ENCODE results near the gene DCUN1D1. TPM values are rescaled to one million over a fixed set of nuclear protein-coding genes. Genes with fewer than 3 reads are reported as not detected.

The DCUN1D1 gene
- total RNA-seq, 1 experiment from 2014 or later: 70.1 TPM

GRCh38 chr3:182981038-182981380 is 671 bp upstream of the DCUN1D1 start:
- Histone ChIP-seq H3K4me1 (ENCODE audit: low read length) (peaks cover 37% of the 10 kb centered on the region), H3K27me3 (ENCODE audit: low read length) (no peaks in the 10 kb centered on the region), H3K27ac (ENCODE audit: low read length) (no peak overlapping the region), H3K79me2 (ENCODE audit: low read length) (peaks cover 39% of the 10 kb centered on the region), H3K9ac (ENCODE audit: low read length) (peak overlapping the region; percentile 80), H3K9me3 (ENCODE audit: low read length) (no peaks in the 10 kb centered on the region), H2AFZ (ENCODE audit: low read length) (peak overlapping the region; percentile 72), H4K20me1 (ENCODE audit: insufficient read depth, low read depth, low read length) (peaks cover 12% of the 10 kb centered on the region; the same call in 1 of the 2 replicates), H3K9me2 (replicated peaks; ENCODE audit: insufficient read depth, low read length) (no peaks in the 10 kb centered on the region), H3K4me2 (ENCODE audit: low read depth, low read length, poor library complexity, severe bottlenecking) (peak overlapping the region; percentile 90), H3K36me3 (ENCODE audit: insufficient read depth, low read length) (no peaks in the 10 kb centered on the region), H3K4me3 (ENCODE audit: low read length) (peak overlapping the region; percentile 75)
- no peak for DNase-seq

GRCh38 chr3:182979674-182980191 is 605 bp downstream of the DCUN1D1 start:
- Histone ChIP-seq H3K36me3 (ENCODE audit: insufficient read depth, low read length) (no peaks in the 10 kb centered on the region), H3K79me2 (ENCODE audit: low read length) (peaks cover 52% of the 10 kb centered on the region)
- peak; percentile 88 for DNase-seq

GRCh38 chr3:182979103-182979673 is 1.1 kb downstream of the DCUN1D1 start:
- peaks cover 51% of the 10 kb centered on the region for H3K4me1 ChIP-seq (ENCODE audit: low read length)
- H3K27me3 ChIP-seq (ENCODE audit: low read length): no peaks in the 10 kb centered on the region
- no peaks in the 10 kb centered on the region for H3K36me3 ChIP-seq (ENCODE audit: insufficient read depth, low read length)
- peaks cover 57% of the 10 kb centered on the region for H3K79me2 ChIP-seq (ENCODE audit: low read length)
- no peak overlapping the region for H2AFZ ChIP-seq (ENCODE audit: low read length)
- peaks cover 12% of the 10 kb centered on the region; the same call in 1 of the 2 replicates for H4K20me1 ChIP-seq (ENCODE audit: insufficient read depth, low read depth, low read length)
- peak overlapping the region; percentile 75 for H3K27ac ChIP-seq (ENCODE audit: low read length)
- no peaks in the 10 kb centered on the region for H3K9me3 ChIP-seq (ENCODE audit: low read length)
- peak overlapping the region; percentile 84 for H3K4me3 ChIP-seq (ENCODE audit: low read length)
- DNase-seq: no peak
- no peaks in the 10 kb centered on the region for H3K9me2 ChIP-seq (replicated peaks; ENCODE audit: insufficient read depth, low read length)
- H3K9ac ChIP-seq (ENCODE audit: low read length): peak overlapping the region; percentile 94
- H3K4me2 ChIP-seq (ENCODE audit: low read depth, low read length, poor library complexity, severe bottlenecking): peak overlapping the region; percentile 81

More at GRCh38 chr3:182979674-182980191, 605 bp downstream of the DCUN1D1 start:
- Histone ChIP-seq H3K9me2 (replicated peaks; ENCODE audit: insufficient read depth, low read length) (no peaks in the 10 kb centered on the region), H3K9ac (ENCODE audit: low read length) (peak overlapping the region; percentile 94), H3K4me2 (ENCODE audit: low read depth, low read length, poor library complexity, severe bottlenecking) (peak overlapping the region; percentile 81), H3K4me1 (ENCODE audit: low read length) (peaks cover 48% of the 10 kb centered on the region), H3K4me3 (ENCODE audit: low read length) (peak overlapping the region; percentile 84), H4K20me1 (ENCODE audit: insufficient read depth, low read depth, low read length) (peaks cover 12% of the 10 kb centered on the region; the same call in 1 of the 2 replicates), H2AFZ (ENCODE audit: low read length) (no peak overlapping the region), H3K9me3 (ENCODE audit: low read length) (no peaks in the 10 kb centered on the region), H3K27ac (ENCODE audit: low read length) (peak overlapping the region; percentile 75), H3K27me3 (ENCODE audit: low read length) (no peaks in the 10 kb centered on the region)

- Histone ChIP-seq H3K9me3 (ENCODE audit: low read length) (no peaks in the 10 kb centered on the region), H3K4me2 (ENCODE audit: low read depth, low read length, poor library complexity, severe bottlenecking) (peak overlapping the region; percentile 81), H3K4me1 (ENCODE audit: low read length) (peaks cover 51% of the 10 kb centered on the region), H3K9me2 (replicated peaks; ENCODE audit: insufficient read depth, low read length) (no peaks in the 10 kb centered on the region), H3K36me3 (ENCODE audit: insufficient read depth, low read length) (no peaks in the 10 kb centered on the region), H3K79me2 (ENCODE audit: low read length) (peaks cover 65% of the 10 kb centered on the region), H3K9ac (ENCODE audit: low read length) (peak overlapping the region; percentile 94), H2AFZ (ENCODE audit: low read length) (no peak overlapping the region), H3K27me3 (ENCODE audit: low read length) (no peaks in the 10 kb centered on the region), H3K4me3 (ENCODE audit: low read length) (peak overlapping the region; percentile 84), H3K27ac (ENCODE audit: low read length) (peak overlapping the region; percentile 75), H4K20me1 (ENCODE audit: insufficient read depth, low read depth, low read length) (peaks cover 12% of the 10 kb centered on the region; the same call in 1 of the 2 replicates)
- DNase-seq: no peak
These were observed 2.0 kb downstream of the DCUN1D1 start for GRCh38 chr3:182978387-182978786.

GRCh38 chr3:182973047-182973446 is 7.3 kb downstream of the DCUN1D1 start:
- H3K27me3 ChIP-seq (ENCODE audit: low read length): no peaks in the 10 kb centered on the region
- H3K9me3 ChIP-seq (ENCODE audit: low read length): no peaks in the 10 kb centered on the region
- H3K36me3 ChIP-seq (ENCODE audit: insufficient read depth, low read length): no peaks in the 10 kb centered on the region
- no peaks in the 10 kb centered on the region for H4K20me1 ChIP-seq (ENCODE audit: insufficient read depth, low read depth, low read length)
- peaks cover 76% of the 10 kb centered on the region for H3K4me1 ChIP-seq (ENCODE audit: low read length)
- H2AFZ ChIP-seq (ENCODE audit: low read length): no peak overlapping the region
- H3K4me2 ChIP-seq (ENCODE audit: low read depth, low read length, poor library complexity, severe bottlenecking): no peak overlapping the region
- no peak for DNase-seq
- H3K27ac ChIP-seq (ENCODE audit: low read length): no peak overlapping the region
- H3K9me2 ChIP-seq (replicated peaks; ENCODE audit: insufficient read depth, low read length): no peaks in the 10 kb centered on the region
- peaks cover 100% of the 10 kb centered on the region for H3K79me2 ChIP-seq (ENCODE audit: low read length)
- no peak overlapping the region for H3K9ac ChIP-seq (ENCODE audit: low read length)
- no peak overlapping the region for H3K4me3 ChIP-seq (ENCODE audit: low read length)

GRCh38 chr3:182972387-182972786 is 8.0 kb downstream of the DCUN1D1 start:
- Histone ChIP-seq H3K4me3 (ENCODE audit: low read length) (no peak overlapping the region), H3K27ac (ENCODE audit: low read length) (no peak overlapping the region), H3K27me3 (ENCODE audit: low read length) (no peaks in the 10 kb centered on the region), H3K79me2 (ENCODE audit: low read length) (peaks cover 100% of the 10 kb centered on the region), H3K36me3 (ENCODE audit: insufficient read depth, low read length) (no peaks in the 10 kb centered on the region), H3K4me1 (ENCODE audit: low read length) (peaks cover 76% of the 10 kb centered on the region), H3K9ac (ENCODE audit: low read length) (no peak overlapping the region), H4K20me1 (ENCODE audit: insufficient read depth, low read depth, low read length) (no peaks in the 10 kb centered on the region), H2AFZ (ENCODE audit: low read length) (no peak overlapping the region), H3K9me2 (replicated peaks; ENCODE audit: insufficient read depth, low read length) (no peaks in the 10 kb centered on the region), H3K4me2 (ENCODE audit: low read depth, low read length, poor library complexity, severe bottlenecking) (peak overlapping the region; percentile 5), H3K9me3 (ENCODE audit: low read length) (no peaks in the 10 kb centered on the region)
- DNase-seq: no peak

- peak; percentile 63 for DNase-seq
- peaks cover 74% of the 10 kb centered on the region for H3K4me1 ChIP-seq (ENCODE audit: low read length)
- no peak overlapping the region for H2AFZ ChIP-seq (ENCODE audit: low read length)
- no peaks in the 10 kb centered on the region for H3K27me3 ChIP-seq (ENCODE audit: low read length)
- no peaks in the 10 kb centered on the region for H3K36me3 ChIP-seq (ENCODE audit: insufficient read depth, low read length)
- H3K9me2 ChIP-seq (replicated peaks; ENCODE audit: insufficient read depth, low read length): no peaks in the 10 kb centered on the region
- peak overlapping the region; percentile 34; the same call in 1 of the 2 replicates for H3K27ac ChIP-seq (ENCODE audit: low read length)
- H3K9me3 ChIP-seq (ENCODE audit: low read length): no peaks in the 10 kb centered on the region
- peak overlapping the region; percentile 5 for H3K4me2 ChIP-seq (ENCODE audit: low read depth, low read length, poor library complexity, severe bottlenecking)
- no peak overlapping the region for H3K4me3 ChIP-seq (ENCODE audit: low read length)
- no peak overlapping the region for H3K9ac ChIP-seq (ENCODE audit: low read length)
- H3K79me2 ChIP-seq (ENCODE audit: low read length): peaks cover 99% of the 10 kb centered on the region
- no peaks in the 10 kb centered on the region for H4K20me1 ChIP-seq (ENCODE audit: insufficient read depth, low read depth, low read length)
These were observed 8.7 kb downstream of the DCUN1D1 start for GRCh38 chr3:182971637-182972036.

GRCh38 chr3:182970811-182971418 is 9.4 kb downstream of the DCUN1D1 start:
- Histone ChIP-seq H3K4me1 (ENCODE audit: low read length) (peaks cover 74% of the 10 kb centered on the region), H3K27me3 (ENCODE audit: low read length) (no peaks in the 10 kb centered on the region), H3K9me3 (ENCODE audit: low read length) (no peaks in the 10 kb centered on the region), H3K4me2 (ENCODE audit: low read depth, low read length, poor library complexity, severe bottlenecking) (no peak overlapping the region), H3K9me2 (replicated peaks; ENCODE audit: insufficient read depth, low read length) (no peaks in the 10 kb centered on the region), H3K27ac (ENCODE audit: low read length) (no peak overlapping the region), H3K36me3 (ENCODE audit: insufficient read depth, low read length) (no peaks in the 10 kb centered on the region), H3K4me3 (ENCODE audit: low read length) (no peak overlapping the region), H2AFZ (ENCODE audit: low read length) (no peak overlapping the region), H3K79me2 (ENCODE audit: low read length) (peaks cover 99% of the 10 kb centered on the region), H4K20me1 (ENCODE audit: insufficient read depth, low read depth, low read length) (no peaks in the 10 kb centered on the region), H3K9ac (ENCODE audit: low read length) (no peak overlapping the region)
- no peak for DNase-seq

Measured in Karpas-422 (cell line).